GM21447 (cell line): ENCODE measurements around the gene PCNX1.
A peak's percentile ranks its signal among the peaks of the same experiment; 100 is the strongest.
"Not testable (repeated sequence)": the region's sequence is repeated elsewhere in the genome, so short reads cannot be mapped to it uniquely, and the experiment has no call there.

Experiments used
- ATAC-seq: cut with Tn5 transposase; IDR thresholded peaks from one replicate; pipeline ENCODE4 v1.9.1; 2021; ENCODE audit not compliant: unreplicated experiment

Gene PCNX1

GRCh38 chr14:71141701-71142374 is 234.6 kb downstream of the PCNX1 start:
- no peak for ATAC-seq

- ATAC-seq = peak; percentile 63
Observed at GRCh38 chr14:71142375-71143038, 235.2 kb downstream of the PCNX1 start.

GRCh38 chr14:71143381-71144290 is 236.4 kb downstream of the PCNX1 start:
- no peak for ATAC-seq

GRCh38 chr14:71147335-71147734 is 240.1 kb downstream of the PCNX1 start:
- not testable (repeated sequence) for ATAC-seq

GRCh38 chr14:71148627-71149026 is 241.4 kb downstream of the PCNX1 start:
- no peak for ATAC-seq

GRCh38 chr14:71150737-71151136 is 243.5 kb downstream of the PCNX1 start:
- ATAC-seq = no peak

GRCh38 chr14:71155743-71156142 is 248.5 kb downstream of the PCNX1 start:
- no peak for ATAC-seq

GRCh38 chr14:71163050-71163841 is 256.0 kb downstream of the PCNX1 start:
- ATAC-seq = no peak

- no peak for ATAC-seq
Observed at GRCh38 chr14:71163842-71164629, 256.8 kb downstream of the PCNX1 start.
